Measurements from ENCODE around the gene CDIP1.

CDIP1 gene

GRCh38 chr16:4537376-4538343, 913 bp downstream of the CDIP1 start:
- Histone ChIP-seq H3K27me3 (replicated peaks; ENCODE audit: control insufficient read depth, insufficient read depth, low read length) (no peaks in the 10 kb centered on the region), H3K9me3 (ENCODE audit: control insufficient read depth, low read length) (peaks cover 11% of the 10 kb centered on the region)
- DNase-seq (ENCODE audit: low read depth) = peak; percentile 61

DNA sequence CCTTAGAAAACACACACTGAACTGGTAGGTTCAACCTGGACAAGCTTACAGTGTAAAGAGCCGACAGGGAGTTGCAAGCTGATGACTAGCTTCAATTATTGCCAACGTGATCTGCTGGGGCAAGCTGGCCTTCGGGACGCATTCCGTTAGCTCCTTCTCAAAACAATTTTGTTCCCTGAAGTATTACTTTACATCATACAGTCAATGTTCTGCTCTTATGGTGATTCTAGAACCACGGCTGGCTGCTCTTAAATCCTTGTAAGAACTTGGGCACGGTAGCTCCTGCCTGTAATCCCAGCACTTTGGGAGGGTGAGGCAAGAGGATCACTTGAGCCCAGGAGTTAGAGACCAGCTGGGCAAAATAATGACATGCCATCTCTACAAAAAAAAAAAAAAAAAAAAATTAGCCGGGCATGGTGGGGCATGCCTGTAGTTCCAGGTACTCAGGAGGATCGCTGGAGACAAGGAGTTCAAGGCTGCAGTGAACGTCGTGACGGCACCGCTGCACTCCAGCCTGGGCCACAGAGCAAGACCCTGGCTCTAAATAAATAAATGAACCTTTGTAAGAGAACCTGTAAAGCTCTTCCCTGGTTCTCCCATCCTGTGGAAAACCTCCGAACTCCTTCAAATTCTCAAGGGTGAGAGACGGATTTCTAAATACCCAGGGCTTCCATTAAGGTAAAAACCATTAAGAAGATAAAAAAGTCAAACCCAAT, 2.0 kb downstream of the CDIP1 start:
- Histone ChIP-seq H3K36me3 (ENCODE audit: control insufficient read depth, insufficient read depth, low read length, severe bottlenecking) (peaks cover 4% of the 10 kb centered on the region), H3K4me1 (ENCODE audit: control insufficient read depth, insufficient read depth, low read length) (peaks cover 10% of the 10 kb centered on the region), H3K9me3 (ENCODE audit: control insufficient read depth, low read length) (peaks cover 11% of the 10 kb centered on the region), H3K9ac (ENCODE audit: low read length) (no peak overlapping the region), H3K4me3 (ENCODE audit: low read length) (no peak overlapping the region), H3K27me3 (replicated peaks; ENCODE audit: control insufficient read depth, insufficient read depth, low read length) (no peaks in the 10 kb centered on the region)
- no peak for DNase-seq (ENCODE audit: low read depth)

More at GRCh38 chr16:4537376-4538343, 913 bp downstream of the CDIP1 start:
- Histone ChIP-seq H3K36me3 (ENCODE audit: control insufficient read depth, insufficient read depth, low read length, severe bottlenecking) (no peaks in the 10 kb centered on the region), H3K9ac (ENCODE audit: low read length) (peak overlapping the region; percentile 86), H3K4me1 (ENCODE audit: control insufficient read depth, insufficient read depth, low read length) (peaks cover 10% of the 10 kb centered on the region), H3K4me3 (ENCODE audit: low read length) (peak overlapping the region; percentile 85)

DNA sequence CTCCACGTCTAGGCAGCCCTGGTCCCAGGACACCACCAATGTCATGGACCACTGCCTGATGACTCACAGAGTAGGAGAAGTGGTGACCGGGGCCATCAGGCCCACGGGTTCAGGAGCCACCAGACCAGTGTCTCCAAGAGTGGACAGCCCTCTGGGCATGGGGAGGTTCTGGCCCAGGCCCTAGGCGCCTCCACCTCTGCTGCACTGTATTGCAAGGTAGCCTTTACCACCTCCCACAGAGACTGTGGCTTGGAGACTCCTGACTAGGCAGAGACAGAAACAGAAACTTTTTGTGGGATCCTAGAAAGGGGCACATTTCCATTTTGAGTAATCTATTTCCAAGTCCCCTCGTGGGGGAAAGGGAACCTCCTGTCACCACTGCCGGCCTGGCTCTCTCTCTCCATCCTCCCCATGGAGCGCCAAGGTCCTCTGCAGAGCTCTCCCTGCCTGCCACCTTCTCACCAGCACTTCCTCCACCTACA, 2.9 kb downstream of the CDIP1 start:
- H3K27me3 ChIP-seq (replicated peaks; ENCODE audit: control insufficient read depth, insufficient read depth, low read length) = no peaks in the 10 kb centered on the region
- DNase-seq (ENCODE audit: low read depth) = no peak
- H3K4me3 ChIP-seq (ENCODE audit: low read length) = no peak overlapping the region
- peaks cover 10% of the 10 kb centered on the region for H3K4me1 ChIP-seq (ENCODE audit: control insufficient read depth, insufficient read depth, low read length)
- peaks cover 11% of the 10 kb centered on the region for H3K9me3 ChIP-seq (ENCODE audit: control insufficient read depth, low read length)
- peaks cover 4% of the 10 kb centered on the region for H3K36me3 ChIP-seq (ENCODE audit: control insufficient read depth, insufficient read depth, low read length, severe bottlenecking)
- H3K9ac ChIP-seq (ENCODE audit: low read length) = no peak overlapping the region

GRCh38 chr16:4534151-4534790, 4.3 kb downstream of the CDIP1 start:
- Histone ChIP-seq H3K9ac (ENCODE audit: low read length) (no peak overlapping the region), H3K9me3 (ENCODE audit: control insufficient read depth, low read length) (peaks cover 3% of the 10 kb centered on the region), H3K27me3 (replicated peaks; ENCODE audit: control insufficient read depth, insufficient read depth, low read length) (no peaks in the 10 kb centered on the region), H3K4me3 (ENCODE audit: low read length) (no peak overlapping the region), H3K36me3 (ENCODE audit: control insufficient read depth, insufficient read depth, low read length, severe bottlenecking) (peaks cover 4% of the 10 kb centered on the region), H3K4me1 (ENCODE audit: control insufficient read depth, insufficient read depth, low read length) (peaks cover 10% of the 10 kb centered on the region)
- DNase-seq (ENCODE audit: low read depth) = no peak

GRCh38 chr16:4533490-4533889, 5.1 kb downstream of the CDIP1 start:
- H3K27me3 ChIP-seq (replicated peaks; ENCODE audit: control insufficient read depth, insufficient read depth, low read length) = no peaks in the 10 kb centered on the region
- H3K4me1 ChIP-seq (ENCODE audit: control insufficient read depth, insufficient read depth, low read length) = peaks cover 10% of the 10 kb centered on the region
- peaks cover 4% of the 10 kb centered on the region for H3K36me3 ChIP-seq (ENCODE audit: control insufficient read depth, insufficient read depth, low read length, severe bottlenecking)
- no peak overlapping the region for H3K9ac ChIP-seq (ENCODE audit: low read length)
- no peak overlapping the region for H3K4me3 ChIP-seq (ENCODE audit: low read length)
- no peak for DNase-seq (ENCODE audit: low read depth)
- H3K9me3 ChIP-seq (ENCODE audit: control insufficient read depth, low read length) = no peaks in the 10 kb centered on the region

GRCh38 chr16:4532238-4532637, 6.3 kb downstream of the CDIP1 start:
- Histone ChIP-seq H3K36me3 (ENCODE audit: control insufficient read depth, insufficient read depth, low read length, severe bottlenecking) (peaks cover 4% of the 10 kb centered on the region), H3K9me3 (ENCODE audit: control insufficient read depth, low read length) (no peaks in the 10 kb centered on the region)
- DNase-seq (ENCODE audit: low read depth) = no peak

GRCh38 chr16:4531811-4532210, 6.8 kb downstream of the CDIP1 start:
- Histone ChIP-seq H3K4me3 (ENCODE audit: low read length) (no peak overlapping the region), H3K27me3 (replicated peaks; ENCODE audit: control insufficient read depth, insufficient read depth, low read length) (no peaks in the 10 kb centered on the region), H3K9ac (ENCODE audit: low read length) (no peak overlapping the region), H3K4me1 (ENCODE audit: control insufficient read depth, insufficient read depth, low read length) (peaks cover under 1% of the 10 kb centered on the region), H3K36me3 (ENCODE audit: control insufficient read depth, insufficient read depth, low read length, severe bottlenecking) (peaks cover 4% of the 10 kb centered on the region), H3K9me3 (ENCODE audit: control insufficient read depth, low read length) (no peaks in the 10 kb centered on the region)
- no peak for DNase-seq (ENCODE audit: low read depth)

More at GRCh38 chr16:4532238-4532637, 6.3 kb downstream of the CDIP1 start:
- Histone ChIP-seq H3K4me3 (ENCODE audit: low read length) (no peak overlapping the region), H3K4me1 (ENCODE audit: control insufficient read depth, insufficient read depth, low read length) (peaks cover 5% of the 10 kb centered on the region), H3K27me3 (replicated peaks; ENCODE audit: control insufficient read depth, insufficient read depth, low read length) (no peaks in the 10 kb centered on the region), H3K9ac (ENCODE audit: low read length) (no peak overlapping the region)

DNA sequence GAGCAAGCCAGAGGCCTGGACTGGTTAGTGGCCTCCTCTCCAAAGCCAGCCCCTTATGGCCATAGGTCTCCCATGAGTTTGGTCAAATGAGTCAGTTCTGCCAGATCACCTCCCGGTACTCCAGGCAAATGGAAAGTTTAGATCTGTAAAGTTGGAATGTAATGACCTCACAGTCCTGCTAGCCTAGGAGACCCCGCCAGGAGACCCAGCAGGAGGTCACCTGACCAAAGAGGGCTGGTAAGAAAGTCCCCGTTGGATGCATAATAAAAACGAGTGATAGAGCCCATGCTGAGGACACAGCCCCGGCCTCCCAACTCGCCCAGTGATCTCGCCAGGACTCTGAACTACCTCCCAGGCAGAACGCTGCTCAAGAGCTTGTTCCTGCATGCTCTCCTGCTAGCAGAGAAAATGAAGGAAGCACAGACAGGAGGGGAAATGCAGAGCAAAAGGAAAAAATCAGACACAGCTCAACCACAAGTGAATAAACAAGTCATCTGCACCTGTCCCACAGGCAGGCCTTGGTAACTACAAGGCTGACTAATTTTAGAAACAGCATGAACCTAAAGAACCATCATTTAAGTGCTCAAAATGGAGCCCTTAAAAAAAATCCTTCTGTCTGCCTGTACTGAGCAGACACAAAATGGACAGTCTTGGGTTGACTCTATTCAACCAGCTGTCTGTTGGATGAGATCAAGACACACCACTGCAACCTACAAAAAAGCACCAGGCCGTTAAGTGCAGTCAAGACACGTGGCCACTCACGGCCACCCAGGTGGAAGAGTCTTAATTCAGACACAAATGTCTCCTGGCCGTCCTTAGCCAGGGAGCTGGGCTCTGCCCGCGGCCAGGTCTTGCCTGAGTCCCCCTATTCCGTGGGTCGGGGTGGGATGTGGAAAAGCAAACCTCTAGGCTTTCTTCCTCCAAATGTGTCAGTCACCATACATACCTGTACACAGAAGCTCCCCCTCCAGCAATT, 9.2 kb downstream of the CDIP1 start:
- H3K9me3 ChIP-seq (ENCODE audit: control insufficient read depth, low read length) = no peaks in the 10 kb centered on the region
- DNase-seq (ENCODE audit: low read depth) = no peak

GRCh38 chr16:4525634-4526277, 12.8 kb downstream of the CDIP1 start:
- H3K27me3 ChIP-seq (replicated peaks; ENCODE audit: control insufficient read depth, insufficient read depth, low read length) = no peaks in the 10 kb centered on the region
- H3K4me1 ChIP-seq (ENCODE audit: control insufficient read depth, insufficient read depth, low read length) = peaks cover 19% of the 10 kb centered on the region
- no peaks in the 10 kb centered on the region for H3K9me3 ChIP-seq (ENCODE audit: control insufficient read depth, low read length)
- no peak overlapping the region for H3K9ac ChIP-seq (ENCODE audit: low read length)
- no peak for DNase-seq (ENCODE audit: low read depth)
- H3K4me3 ChIP-seq (ENCODE audit: low read length) = no peak overlapping the region
- no peaks in the 10 kb centered on the region for H3K36me3 ChIP-seq (ENCODE audit: control insufficient read depth, insufficient read depth, low read length, severe bottlenecking)

More for the DNA sequence above, 9.2 kb downstream of the CDIP1 start:
- no peak overlapping the region for H3K9ac ChIP-seq (ENCODE audit: low read length)
- H3K4me1 ChIP-seq (ENCODE audit: control insufficient read depth, insufficient read depth, low read length) = no peaks in the 10 kb centered on the region
- H3K4me3 ChIP-seq (ENCODE audit: low read length) = no peak overlapping the region
- peaks cover 4% of the 10 kb centered on the region for H3K36me3 ChIP-seq (ENCODE audit: control insufficient read depth, insufficient read depth, low read length, severe bottlenecking)
- no peaks in the 10 kb centered on the region for H3K27me3 ChIP-seq (replicated peaks; ENCODE audit: control insufficient read depth, insufficient read depth, low read length)

DNA sequence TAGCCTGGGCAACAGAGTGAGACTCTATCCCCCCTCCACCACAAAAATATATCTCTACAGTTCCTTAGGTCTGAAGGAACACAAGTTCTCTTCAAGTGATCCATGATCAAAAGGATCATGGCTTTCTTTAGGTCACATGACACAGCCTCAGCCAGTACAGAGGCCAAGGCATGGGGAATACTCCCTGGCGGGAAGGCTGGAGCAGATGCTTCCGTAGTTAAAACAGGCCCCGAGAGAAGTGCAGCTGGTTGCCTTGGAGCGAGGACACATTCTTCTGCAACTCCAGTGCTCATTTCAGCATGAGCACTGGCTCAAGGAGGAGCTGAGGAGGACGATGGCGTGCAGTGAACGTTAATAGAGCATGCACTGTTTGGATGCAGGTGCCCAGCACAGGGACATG, 13.5 kb downstream of the CDIP1 start:
- peaks cover 19% of the 10 kb centered on the region for H3K4me1 ChIP-seq (ENCODE audit: control insufficient read depth, insufficient read depth, low read length)
- no peaks in the 10 kb centered on the region for H3K36me3 ChIP-seq (ENCODE audit: control insufficient read depth, insufficient read depth, low read length, severe bottlenecking)
- no peak overlapping the region for H3K9ac ChIP-seq (ENCODE audit: low read length)
- H3K27me3 ChIP-seq (replicated peaks; ENCODE audit: control insufficient read depth, insufficient read depth, low read length) = no peaks in the 10 kb centered on the region
- no peaks in the 10 kb centered on the region for H3K9me3 ChIP-seq (ENCODE audit: control insufficient read depth, low read length)
- DNase-seq (ENCODE audit: low read depth) = no peak
- H3K4me3 ChIP-seq (ENCODE audit: low read length) = no peak overlapping the region
